GM19372 (cell line): Measurements from ENCODE around the gene TREM1.

Experiments used
- ATAC-seq: cut with Tn5 transposase; IDR thresholded peaks from one replicate; pipeline ENCODE4 v1.9.1; 2021; ENCODE audit warnings: mild to moderate bottlenecking, low read depth, moderate library complexity; ENCODE audit not compliant: unreplicated experiment

TREM1 gene

GRCh38 chr6:41286544-41287346 is at the start of gene TREM1:
TSS of gene TREM1 (minus strand) at chr6:41286682. CDS start at chr6:41286655, 27 bp downstream.
- no peak for ATAC-seq

- ATAC-seq: no peak
Observed at GRCh38 chr6:41335943-41336342, 49.5 kb upstream of the TREM1 start.

- no peak for ATAC-seq
Observed at GRCh38 chr6:41335296-41335695, 48.8 kb upstream of the TREM1 start, which contains the start of gene NCR2. TSS of gene NCR2 (plus strand) at chr6:41335608. CDS start at chr6:41335877, 269 bp downstream.

GRCh38 chr6:41334482-41335040 is 48.1 kb upstream of the TREM1 start:
- no peak for ATAC-seq

- ATAC-seq: no peak
Observed at GRCh38 chr6:41332842-41333736, 46.6 kb upstream of the TREM1 start.

GRCh38 chr6:41332241-41332640 is 45.8 kb upstream of the TREM1 start:
- ATAC-seq: no peak

- ATAC-seq: no peak
Observed at GRCh38 chr6:41331401-41332150, 45.1 kb upstream of the TREM1 start.

GRCh38 chr6:41327177-41327576 is 40.7 kb upstream of the TREM1 start:
- ATAC-seq: no peak

GRCh38 chr6:41326092-41326491 is 39.6 kb upstream of the TREM1 start:
- no peak for ATAC-seq

GRCh38 chr6:41325446-41326066 is 39.1 kb upstream of the TREM1 start:
- ATAC-seq: no peak

GRCh38 chr6:41321183-41321582 is 34.7 kb upstream of the TREM1 start:
- no peak for ATAC-seq

GRCh38 chr6:41318654-41319565 is 32.4 kb upstream of the TREM1 start:
- ATAC-seq: peak; percentile 83

GRCh38 chr6:41318261-41318653 is 31.8 kb upstream of the TREM1 start:
- ATAC-seq: no peak

- ATAC-seq: no peak
Observed at GRCh38 chr6:41315943-41316620, 29.6 kb upstream of the TREM1 start.

GRCh38 chr6:41315203-41315602 is 28.7 kb upstream of the TREM1 start:
- no peak for ATAC-seq

GRCh38 chr6:41306187-41306854 is 19.8 kb upstream of the TREM1 start:
- ATAC-seq: no peak

- ATAC-seq: no peak
Observed at GRCh38 chr6:41302638-41303037, 16.2 kb upstream of the TREM1 start.
